ENCODE measurements around the gene MAST1.

- TF ChIP-seq CTCF (IDR thresholded peaks at IDR 0.05; ENCODE audit: borderline replicate concordance, extremely low read depth, low read length, poor library complexity, severe bottlenecking) (no peak), EZH2 (IDR thresholded peaks at IDR 0.05; ENCODE audit: borderline replicate concordance, low read depth, low read length, severe bottlenecking) (no peak)
These were observed 16.6 kb upstream of the MAST1 start for GRCh38 chr19:12821761-12822160.
